ENCODE results near the gene FAM221B. TPM values are rescaled to one million over a fixed set of nuclear protein-coding genes. Genes with fewer than 3 reads are reported as not detected.

Gene FAM221B, protein sequence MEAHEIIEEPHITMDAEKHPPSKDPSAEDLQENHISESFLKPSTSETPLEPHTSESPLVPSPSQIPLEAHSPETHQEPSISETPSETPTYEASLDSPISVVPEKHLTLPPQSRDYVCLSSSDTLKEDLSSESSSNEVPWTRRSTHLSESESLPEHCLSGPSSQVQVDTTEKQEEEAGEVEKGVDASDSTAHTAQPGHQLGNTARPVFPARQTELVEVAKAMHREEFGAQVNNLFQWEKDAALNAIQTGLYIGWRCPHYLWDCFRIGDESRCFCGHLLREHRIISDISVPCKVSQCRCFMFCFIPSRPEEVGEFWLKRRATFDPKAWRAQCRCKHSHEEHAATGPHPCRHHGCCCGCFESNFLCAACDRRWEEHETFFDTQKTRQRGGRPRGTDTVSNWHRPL
- not detected for total RNA-seq
- polyA plus RNA-seq: under 1 TPM in 1 of 4 donors, not detected in 3; 0.03 TPM

GRCh38 chr9:35828716-35829083 lies at the start of gene FAM221B:
Gene FAM221B, minus strand, starts transcription at chr9:35828732. Its CDS starts 2,571 bp downstream, at chr9:35826161.
- no peaks in the 10 kb centered on the region for H3K27me3 Mint-ChIP-seq
- ATAC-seq (ENCODE audit: low read depth in 2 of 2) (peak in 1 of 2 donors; percentile 1), DNase-seq (no peak)
- peak within 1 kb of the TSS; percentile 81 for H3K4me3 ChIP-seq (ENCODE audit: low read depth, low read length)
- no peaks in the 10 kb centered on the region for H3K36me3 Mint-ChIP-seq
- peak within 1 kb of the TSS; percentile 48 to 98 (median 94) for H3K27ac Mint-ChIP-seq
- H3K9me3 ChIP-seq (ENCODE audit: control insufficient read depth in 2 of 2, low read length in 2 of 2): no peaks in the 10 kb centered on the region
- H3K4me1 Mint-ChIP-seq: peaks cover 5 to 36% (median 25%) of the 10 kb centered on the region in 4 donors
- no peaks in the 10 kb centered on the region for H3K36me3 ChIP-seq (ENCODE audit: control insufficient read depth, insufficient read depth, low read length)
- H3K9me3 Mint-ChIP-seq: no peaks in the 10 kb centered on the region
- H3K27me3 ChIP-seq (ENCODE audit: control insufficient read depth, insufficient read depth, low read length): no peaks in the 10 kb centered on the region
- peak within 1 kb of the TSS; percentile 95 to 100 (median 96) for H3K4me3 Mint-ChIP-seq
- peak within 1 kb of the TSS; percentile 59 for H3K27ac ChIP-seq (ENCODE audit: insufficient read depth, low read length, poor library complexity, severe bottlenecking)
- H3K4me1 ChIP-seq (ENCODE audit: control insufficient read depth, insufficient read depth, low read length, poor library complexity, severe bottlenecking): peaks cover 15% of the 10 kb centered on the region

- Histone ChIP-seq H3K9me3 (ENCODE audit: control insufficient read depth in 2 of 2, low read length in 2 of 2) (peaks cover 3 to 8% of the 10 kb centered on the region in 2 experiments), H3K4me1 (ENCODE audit: control insufficient read depth, insufficient read depth, low read length, poor library complexity, severe bottlenecking) (no peaks in the 10 kb centered on the region), H3K36me3 (ENCODE audit: control insufficient read depth, insufficient read depth, low read length) (no peaks in the 10 kb centered on the region), H3K4me3 (ENCODE audit: low read depth, low read length) (no peak overlapping the region), H3K27ac (ENCODE audit: insufficient read depth, low read length, poor library complexity, severe bottlenecking) (no peak overlapping the region), H3K27me3 (ENCODE audit: control insufficient read depth, insufficient read depth, low read length) (peaks cover 11% of the 10 kb centered on the region)
- Mint-ChIP-seq H3K27me3 (peaks cover 25% of the 10 kb centered on the region), H3K36me3 (no peaks in the 10 kb centered on the region), H3K27ac (no peak overlapping the region), H3K4me3 (no peak overlapping the region), H3K4me1 (peaks cover 0 to 6% (median 0%) of the 10 kb centered on the region in 4 donors), H3K9me3 (peaks cover 0 to 9% (median 3%) of the 10 kb centered on the region in 7 donors)
- ATAC-seq (ENCODE audit: low read depth in 2 of 2): no peak
- DNase-seq: no peak
These were observed 44.0 kb upstream of the FAM221B start for GRCh38 chr9:35872505-35872904.

DNA sequence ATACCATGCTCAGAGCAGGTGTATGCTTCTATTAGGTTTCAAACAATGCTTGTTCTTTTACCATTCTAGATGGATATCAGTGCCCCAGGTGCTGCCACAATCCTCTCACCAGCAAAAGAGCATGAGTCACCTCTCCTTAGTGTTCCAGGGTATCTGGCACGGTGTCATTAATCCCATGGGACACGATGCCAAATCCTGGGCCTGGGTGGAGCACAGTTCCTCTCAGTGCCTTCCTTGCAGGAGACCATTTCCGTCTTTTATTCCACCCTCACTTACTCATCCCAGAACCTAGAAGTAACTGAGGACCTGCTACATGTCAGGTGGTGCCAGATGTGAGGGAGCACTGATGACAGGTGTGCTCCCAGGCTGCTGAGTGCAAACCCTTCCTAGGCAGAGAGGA lies 43.0 kb upstream of the FAM221B start:
- peaks cover 0 to 1% (median 0%) of the 10 kb centered on the region in 7 donors for H3K9me3 Mint-ChIP-seq
- ATAC-seq (ENCODE audit: low read depth in 2 of 2): no peak
- no peak overlapping the region for H3K27ac Mint-ChIP-seq
- Histone ChIP-seq H3K27ac (ENCODE audit: insufficient read depth, low read length, poor library complexity, severe bottlenecking) (no peak overlapping the region), H3K4me1 (ENCODE audit: control insufficient read depth, insufficient read depth, low read length, poor library complexity, severe bottlenecking) (no peaks in the 10 kb centered on the region), H3K36me3 (ENCODE audit: control insufficient read depth, insufficient read depth, low read length) (no peaks in the 10 kb centered on the region), H3K9me3 (ENCODE audit: control insufficient read depth in 2 of 2, low read length in 2 of 2) (peaks cover 0 to under 1% of the 10 kb centered on the region in 2 experiments), H3K27me3 (ENCODE audit: control insufficient read depth, insufficient read depth, low read length) (peaks cover 3% of the 10 kb centered on the region), H3K4me3 (ENCODE audit: low read depth, low read length) (no peak overlapping the region)
- no peak overlapping the region for H3K4me3 Mint-ChIP-seq
- H3K4me1 Mint-ChIP-seq: peaks cover 0 to 6% (median 0%) of the 10 kb centered on the region in 4 donors
- DNase-seq: no peak
- H3K36me3 Mint-ChIP-seq: no peaks in the 10 kb centered on the region
- H3K27me3 Mint-ChIP-seq: peaks cover 16% of the 10 kb centered on the region

DNA sequence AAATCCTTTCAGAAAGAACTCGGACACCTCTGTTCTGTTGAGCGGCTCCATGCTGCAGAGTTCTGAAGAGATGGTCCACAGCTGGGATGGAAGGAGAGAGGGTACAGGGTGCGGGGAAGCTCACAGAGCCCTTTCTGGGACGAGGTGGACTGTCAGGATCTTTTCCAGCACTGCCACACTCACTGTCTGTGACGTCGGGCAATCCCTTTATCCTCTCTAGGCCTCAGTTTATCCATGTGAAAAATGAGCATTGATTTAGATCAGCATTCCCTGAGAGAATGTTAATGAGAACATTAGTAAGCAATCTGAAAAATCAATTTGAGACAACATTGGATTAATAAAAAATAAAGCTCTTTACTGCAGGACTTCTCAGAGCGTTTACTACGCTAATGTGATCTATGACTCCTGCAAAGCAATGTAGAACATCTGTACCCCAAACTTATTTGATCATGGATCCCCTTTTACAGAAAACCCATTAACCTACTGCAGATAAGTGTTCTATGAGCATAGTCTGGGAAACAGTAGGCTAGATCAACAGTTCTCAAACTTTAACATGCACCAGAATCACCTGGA lies 41.9 kb upstream of the FAM221B start, which contains the start of gene OR13J1:
OR13J1 (minus strand) TSS at position 51 of the 573 bp plus-strand sequence; CDS start at position 51, 0 bp downstream.
- Mint-ChIP-seq H3K27ac (peak within 1 kb of the TSS in 1 of 3 donors; percentile 62), H3K4me3 (no peak within 1 kb of the TSS), H3K36me3 (no peaks in the 10 kb centered on the region), H3K4me1 (peaks cover 0 to 6% (median 0%) of the 10 kb centered on the region in 4 donors), H3K27me3 (peaks cover 5% of the 10 kb centered on the region), H3K9me3 (no peaks in the 10 kb centered on the region)
- Histone ChIP-seq H3K9me3 (ENCODE audit: control insufficient read depth in 2 of 2, low read length in 2 of 2) (no peaks in the 10 kb centered on the region), H3K27ac (ENCODE audit: insufficient read depth, low read length, poor library complexity, severe bottlenecking) (no peak within 1 kb of the TSS), H3K4me3 (ENCODE audit: low read depth, low read length) (no peak within 1 kb of the TSS), H3K4me1 (ENCODE audit: control insufficient read depth, insufficient read depth, low read length, poor library complexity, severe bottlenecking) (no peaks in the 10 kb centered on the region), H3K36me3 (ENCODE audit: control insufficient read depth, insufficient read depth, low read length) (no peaks in the 10 kb centered on the region), H3K27me3 (ENCODE audit: control insufficient read depth, insufficient read depth, low read length) (no peaks in the 10 kb centered on the region)
- DNase-seq (no peak), ATAC-seq (ENCODE audit: low read depth in 2 of 2) (no peak)

GRCh38 chr9:35869621-35870216 lies 41.2 kb upstream of the FAM221B start:
- Mint-ChIP-seq H3K4me1 (peaks cover 0 to 6% (median 0%) of the 10 kb centered on the region in 4 donors), H3K4me3 (no peak overlapping the region), H3K9me3 (no peaks in the 10 kb centered on the region), H3K27me3 (peaks cover 4% of the 10 kb centered on the region), H3K36me3 (no peaks in the 10 kb centered on the region), H3K27ac (peak overlapping the region in 1 of 3 donors; percentile 62)
- Histone ChIP-seq H3K27ac (ENCODE audit: insufficient read depth, low read length, poor library complexity, severe bottlenecking) (no peak overlapping the region), H3K4me1 (ENCODE audit: control insufficient read depth, insufficient read depth, low read length, poor library complexity, severe bottlenecking) (no peaks in the 10 kb centered on the region), H3K36me3 (ENCODE audit: control insufficient read depth, insufficient read depth, low read length) (no peaks in the 10 kb centered on the region), H3K9me3 (ENCODE audit: control insufficient read depth in 2 of 2, low read length in 2 of 2) (no peaks in the 10 kb centered on the region), H3K4me3 (ENCODE audit: low read depth, low read length) (no peak overlapping the region), H3K27me3 (ENCODE audit: control insufficient read depth, insufficient read depth, low read length) (no peaks in the 10 kb centered on the region)
- DNase-seq (no peak), ATAC-seq (ENCODE audit: low read depth in 2 of 2) (no peak)

DNA sequence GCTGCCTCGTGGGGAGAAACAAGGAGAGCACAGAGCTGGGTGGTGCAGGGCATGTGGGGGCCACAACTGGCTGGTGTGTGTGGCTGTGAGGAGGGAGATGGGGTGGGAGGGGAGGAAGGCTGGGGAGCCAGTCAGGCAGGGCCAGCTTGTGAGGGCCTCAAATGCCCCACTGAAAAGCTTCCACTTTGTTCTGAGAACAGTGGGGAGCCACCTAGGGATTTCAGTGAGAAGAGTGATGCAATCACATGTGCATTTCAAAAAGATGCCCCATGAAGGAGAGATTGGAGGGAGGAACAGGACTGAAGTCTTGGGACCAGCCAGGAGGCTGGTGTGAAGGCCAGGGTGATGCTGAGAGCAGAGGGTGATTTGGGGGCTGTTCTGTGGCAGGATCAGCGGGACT lies 40.4 kb upstream of the FAM221B start:
- ATAC-seq (ENCODE audit: low read depth in 2 of 2) (no peak), DNase-seq (no peak)
- no peaks in the 10 kb centered on the region for H3K36me3 ChIP-seq (ENCODE audit: control insufficient read depth, insufficient read depth, low read length)
- Mint-ChIP-seq H3K27ac (no peak overlapping the region), H3K36me3 (no peaks in the 10 kb centered on the region), H3K9me3 (no peaks in the 10 kb centered on the region), H3K4me3 (no peak overlapping the region), H3K4me1 (peaks cover 0 to 6% (median 0%) of the 10 kb centered on the region in 4 donors), H3K27me3 (peaks cover 9% of the 10 kb centered on the region)
- no peak overlapping the region for H3K4me3 ChIP-seq (ENCODE audit: low read depth, low read length)
- H3K27ac ChIP-seq (ENCODE audit: insufficient read depth, low read length, poor library complexity, severe bottlenecking): no peak overlapping the region
- no peaks in the 10 kb centered on the region for H3K9me3 ChIP-seq (ENCODE audit: control insufficient read depth in 2 of 2, low read length in 2 of 2)
- no peaks in the 10 kb centered on the region for H3K27me3 ChIP-seq (ENCODE audit: control insufficient read depth, insufficient read depth, low read length)
- no peaks in the 10 kb centered on the region for H3K4me1 ChIP-seq (ENCODE audit: control insufficient read depth, insufficient read depth, low read length, poor library complexity, severe bottlenecking)

DNA sequence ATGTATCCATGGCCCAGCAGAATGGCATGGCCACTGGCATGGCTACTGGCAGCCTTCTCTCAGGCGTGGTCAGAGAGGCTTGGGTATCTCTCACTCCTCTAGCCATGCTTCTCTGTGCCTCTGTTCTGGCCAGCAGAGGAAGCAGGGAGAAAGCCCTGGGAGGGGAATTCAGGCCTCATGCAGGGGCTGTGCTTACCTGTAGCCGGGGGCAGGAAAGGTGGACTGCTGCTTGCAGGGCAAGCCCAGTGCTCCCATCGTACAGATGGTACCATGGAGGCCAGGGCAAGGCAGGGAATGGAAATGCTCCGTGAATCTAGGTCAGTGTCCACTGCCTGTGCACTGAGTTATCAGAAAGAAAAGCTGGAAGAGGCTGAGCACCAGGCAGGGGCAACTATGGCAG lies 39.0 kb upstream of the FAM221B start:
- Mint-ChIP-seq H3K27ac (no peak overlapping the region), H3K4me1 (peaks cover 0 to 4% (median 0%) of the 10 kb centered on the region in 4 donors), H3K9me3 (no peaks in the 10 kb centered on the region), H3K36me3 (no peaks in the 10 kb centered on the region), H3K27me3 (peaks cover 5% of the 10 kb centered on the region), H3K4me3 (no peak overlapping the region)
- Histone ChIP-seq H3K4me1 (ENCODE audit: control insufficient read depth, insufficient read depth, low read length, poor library complexity, severe bottlenecking) (no peaks in the 10 kb centered on the region), H3K27ac (ENCODE audit: insufficient read depth, low read length, poor library complexity, severe bottlenecking) (no peak overlapping the region), H3K9me3 (ENCODE audit: control insufficient read depth in 2 of 2, low read length in 2 of 2) (no peaks in the 10 kb centered on the region), H3K4me3 (ENCODE audit: low read depth, low read length) (no peak overlapping the region), H3K27me3 (ENCODE audit: control insufficient read depth, insufficient read depth, low read length) (peaks cover 2% of the 10 kb centered on the region), H3K36me3 (ENCODE audit: control insufficient read depth, insufficient read depth, low read length) (no peaks in the 10 kb centered on the region)
- DNase-seq (no peak), ATAC-seq (ENCODE audit: low read depth in 2 of 2) (no peak)
